Measurements from ENCODE around the gene LHFPL3.

GRCh38 chr7:104843198-104843597 is 514.8 kb downstream of the LHFPL3 start:
- TF ChIP-seq CTCF (conservative IDR thresholded peaks at IDR 0.05) (no peak), ZFX (IDR thresholded peaks at IDR 0.05) (no peak)

Data from C4-2B (cell line).